DND-41 (cell line): ENCODE results near the gene ERC2.

ENCODE experiments used
- EZH2 ChIP-seq: IDR thresholded peaks from 3 replicates; pipeline ENCODE4 v1.6.1; 2012; ENCODE audit warnings: borderline replicate concordance, low read depth, mild to moderate bottlenecking, moderate library complexity, low read length, inconsistent platforms; ENCODE audit not compliant: severe bottlenecking
- TF ChIP-seq, protein P1 (sequence below): IDR thresholded peaks from 2 replicates; pipeline ENCODE4 v1.5.1; 2012; ENCODE audit warnings: borderline replicate concordance, low read length, moderate library complexity, mild to moderate bottlenecking; ENCODE audit not compliant: poor library complexity, severe bottlenecking; ENCODE audit errors: extremely low read depth

DNA sequence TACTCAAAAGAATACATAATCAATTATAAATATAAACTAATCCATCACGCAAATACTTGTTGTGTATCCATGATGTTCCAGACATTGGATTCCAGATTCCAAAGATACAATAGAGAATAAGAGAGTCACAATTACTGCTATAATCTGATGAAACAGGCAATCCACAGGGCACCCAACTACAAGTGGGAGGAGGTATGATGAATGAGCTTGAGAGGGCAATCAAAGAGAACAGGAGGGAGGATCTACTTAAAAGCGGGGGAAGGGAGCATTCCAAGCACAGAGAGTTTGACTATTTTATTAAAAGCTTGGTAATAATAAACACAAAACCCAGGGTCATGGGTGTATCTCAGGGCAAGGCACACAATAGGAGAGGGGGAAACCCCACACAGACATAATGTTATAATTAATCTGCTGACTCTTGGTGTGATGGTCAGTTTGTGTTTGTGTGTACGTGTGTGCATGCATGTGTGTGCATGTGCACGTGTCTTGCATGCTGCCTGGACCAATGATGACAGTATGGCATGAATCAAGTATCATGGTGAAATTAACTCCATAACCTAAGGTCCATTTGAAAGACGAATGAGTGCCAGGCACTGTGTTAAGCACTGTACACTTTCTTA is 655.8 kb downstream of the ERC2 start:
- TF ChIP-seq, protein P1, sequence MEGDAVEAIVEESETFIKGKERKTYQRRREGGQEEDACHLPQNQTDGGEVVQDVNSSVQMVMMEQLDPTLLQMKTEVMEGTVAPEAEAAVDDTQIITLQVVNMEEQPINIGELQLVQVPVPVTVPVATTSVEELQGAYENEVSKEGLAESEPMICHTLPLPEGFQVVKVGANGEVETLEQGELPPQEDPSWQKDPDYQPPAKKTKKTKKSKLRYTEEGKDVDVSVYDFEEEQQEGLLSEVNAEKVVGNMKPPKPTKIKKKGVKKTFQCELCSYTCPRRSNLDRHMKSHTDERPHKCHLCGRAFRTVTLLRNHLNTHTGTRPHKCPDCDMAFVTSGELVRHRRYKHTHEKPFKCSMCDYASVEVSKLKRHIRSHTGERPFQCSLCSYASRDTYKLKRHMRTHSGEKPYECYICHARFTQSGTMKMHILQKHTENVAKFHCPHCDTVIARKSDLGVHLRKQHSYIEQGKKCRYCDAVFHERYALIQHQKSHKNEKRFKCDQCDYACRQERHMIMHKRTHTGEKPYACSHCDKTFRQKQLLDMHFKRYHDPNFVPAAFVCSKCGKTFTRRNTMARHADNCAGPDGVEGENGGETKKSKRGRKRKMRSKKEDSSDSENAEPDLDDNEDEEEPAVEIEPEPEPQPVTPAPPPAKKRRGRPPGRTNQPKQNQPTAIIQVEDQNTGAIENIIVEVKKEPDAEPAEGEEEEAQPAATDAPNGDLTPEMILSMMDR: no peak
- no peak for TF ChIP-seq EZH2
